Left cardiac atrium (tissue), 4 donors: ENCODE results near the gene GOSR1. TPM values are rescaled to one million over a fixed set of nuclear protein-coding genes. Genes with fewer than 3 reads are reported as not detected.
A peak's percentile ranks its signal among the peaks of the same experiment; 100 is the strongest.
"Not testable (repeated sequence)": the region's sequence is repeated elsewhere in the genome, so short reads cannot be mapped to it uniquely, and the experiment has no call there.

ENCODE experiments used
- ATAC-seq, 2 donors: fragments of 200-7000 bp; cut with Tn5 transposase; one replicate each; pipeline ENCODE4 v1.9.1; 2020; ENCODE audit warnings: mild to moderate bottlenecking in 2 of 2, moderate library complexity in 2 of 2
- DNase-seq: peaks from one replicate; pipeline ENCODE4 v3.0.0-alpha.2; 2020
- intact Hi-C, 2 donors: fragments of 100-400 bp; cut with DNase I; formaldehyde crosslinking; loops; one replicate each; pipeline versions ENCODE4 v1.14.1 to v1.15.1; 2022 to 2023
- long read RNA-seq: library from polyadenylated mRNA; unstranded; transcript quantifications from one replicate; pipeline ENCODE4 v2.0.0, GENCODE V29; 2021
- total RNA-seq, 2 donors: library from RNA; stranded (reverse); fragmentation: NEBNext Ultra II Directional; extraction: Animal tissue kit (Norgen Biotek cat#: 25700); gene quantifications; one replicate each; pipeline ENCODE4 v1.2.1, GENCODE V29; 2021
- donor health status: DM: no; HTN: yes; CAD: no.
- donor health status: DM: no; HTN: yes; CAD: no; lungs with severe emphysema.
- donor health status: DM: yes; HTN: yes; CAD: no.
- donor health status: Dilated cardiomyopathy.

Gene GOSR1
- total RNA-seq, result 10 to 100 TPM; 30.5 to 42.7 TPM
- long read RNA-seq, full-length matches to known transcripts, result 5 of 20 reads
- long read RNA-seq, partial matches to known transcripts, result 0 of 20 reads
- long read RNA-seq, other reads (novel, unspliced or antisense), result 15 of 20 reads

GRCh38 chr17:30477083-30477773 lies at the start of gene GOSR1:
Gene GOSR1 (plus strand): TSS chr17:30477408. CDS start chr17:30477434, 26 bp downstream.
- DNase-seq (peak; percentile 95), ATAC-seq (peak; percentile 99 to 100)
- intact Hi-C loops, result loop anchor here in 1 of 2 donors (5.0 kb wide), 1 partner anchor 240 kb away; no protein-coding TSS in a partner anchor

GRCh38 chr17:30427611-30428010 lies 49.6 kb upstream of the GOSR1 start:
- ATAC-seq (no peak), DNase-seq (no peak)
- intact Hi-C loops, result no loop called here

GRCh38 chr17:30429155-30429554 lies 48.1 kb upstream of the GOSR1 start:
- ATAC-seq, result no peak
- intact Hi-C loops, result no loop called here
- no peak for DNase-seq

GRCh38 chr17:30433514-30433913 lies 43.7 kb upstream of the GOSR1 start:
- no peak for DNase-seq
- peak in 1 of 2 donors; percentile 73 for ATAC-seq
- intact Hi-C loops, result loop anchor here in 1 of 2 donors (10.0 kb wide), 1 partner anchor 61 kb away; no protein-coding TSS in a partner anchor

GRCh38 chr17:30436729-30437128 lies 40.5 kb upstream of the GOSR1 start:
- intact Hi-C loops, result loop anchor here in 1 of 2 donors (10.0 kb wide), 1 partner anchor 58 kb away; no protein-coding TSS in a partner anchor
- DNase-seq, result no peak

GRCh38 chr17:30443721-30444120 lies 33.5 kb upstream of the GOSR1 start:
- no peak for ATAC-seq
- DNase-seq, result no peak
- intact Hi-C loops, result no loop called here

More at GRCh38 chr17:30436729-30437128, 40.5 kb upstream of the GOSR1 start:
- ATAC-seq, result no peak

GRCh38 chr17:30446640-30447039 lies 30.6 kb upstream of the GOSR1 start:
- ATAC-seq, intact Hi-C loops, DNase-seq: not testable (repeated sequence)

GRCh38 chr17:30449480-30449879 lies 27.7 kb upstream of the GOSR1 start:
- intact Hi-C loops, result no loop called here
- ATAC-seq (no peak), DNase-seq (peak; percentile 28)

GRCh38 chr17:30450125-30451027 lies 26.8 kb upstream of the GOSR1 start:
- intact Hi-C loops, result no loop called here
- DNase-seq (no peak), ATAC-seq (no peak)

GRCh38 chr17:30454635-30455034 lies 22.6 kb upstream of the GOSR1 start:
- ATAC-seq (no peak), DNase-seq (no peak)
- intact Hi-C loops, result no loop called here

- ATAC-seq (no peak), DNase-seq (no peak)
- intact Hi-C loops, result no loop called here
These were observed 18.8 kb upstream of the GOSR1 start for GRCh38 chr17:30458371-30458770.

- DNase-seq, intact Hi-C loops, ATAC-seq: not testable (repeated sequence)
These were observed 18.3 kb upstream of the GOSR1 start for GRCh38 chr17:30458797-30459413.

- intact Hi-C loops, result no loop called here
- DNase-seq (no peak), ATAC-seq (no peak)
These were observed 8.7 kb upstream of the GOSR1 start for GRCh38 chr17:30468465-30468864.

- intact Hi-C loops, result no loop called here
- ATAC-seq, result no peak
These were observed 4.8 kb upstream of the GOSR1 start for GRCh38 chr17:30472238-30472890.

GRCh38 chr17:30475206-30475605 lies 2.0 kb upstream of the GOSR1 start:
- intact Hi-C loops, result loop anchor here in 1 of 2 donors (5.0 kb wide), 1 partner anchor 242 kb away; no protein-coding TSS in a partner anchor
- DNase-seq (no peak), ATAC-seq (no peak)

More at GRCh38 chr17:30472238-30472890, 4.8 kb upstream of the GOSR1 start:
- DNase-seq, result no peak

GRCh38 chr17:30476726-30477082 lies 504 bp upstream of the GOSR1 start:
- intact Hi-C loops, result loop anchor here in 1 of 2 donors (5.0 kb wide), 1 partner anchor 241 kb away; no protein-coding TSS in a partner anchor
- peak; percentile 10 to 54 for ATAC-seq
- DNase-seq, result no peak

- ATAC-seq (peak in 1 of 2 donors; percentile 6), DNase-seq (no peak)
- intact Hi-C loops, result loop anchor here in 1 of 2 donors (5.0 kb wide), 1 partner anchor 240 kb away; no protein-coding TSS in a partner anchor
These were observed 537 bp downstream of the GOSR1 start for GRCh38 chr17:30477774-30478115.

GRCh38 chr17:30482555-30482954 lies 5.3 kb downstream of the GOSR1 start:
- intact Hi-C loops, result no loop called here
- DNase-seq, result no peak
- ATAC-seq, result no peak

- no peak for ATAC-seq
- DNase-seq, result no peak
- intact Hi-C loops, result no loop called here
These were observed 6.0 kb downstream of the GOSR1 start for GRCh38 chr17:30483159-30483558.
